ENCODE data around the gene CEP112. TPM values are rescaled to one million over a fixed set of nuclear protein-coding genes. Genes with fewer than 3 reads are reported as not detected.

The CEP112 gene
- total and polyA plus RNA-seq, 2 donors: 4.6 to 8.5 TPM

DNA sequence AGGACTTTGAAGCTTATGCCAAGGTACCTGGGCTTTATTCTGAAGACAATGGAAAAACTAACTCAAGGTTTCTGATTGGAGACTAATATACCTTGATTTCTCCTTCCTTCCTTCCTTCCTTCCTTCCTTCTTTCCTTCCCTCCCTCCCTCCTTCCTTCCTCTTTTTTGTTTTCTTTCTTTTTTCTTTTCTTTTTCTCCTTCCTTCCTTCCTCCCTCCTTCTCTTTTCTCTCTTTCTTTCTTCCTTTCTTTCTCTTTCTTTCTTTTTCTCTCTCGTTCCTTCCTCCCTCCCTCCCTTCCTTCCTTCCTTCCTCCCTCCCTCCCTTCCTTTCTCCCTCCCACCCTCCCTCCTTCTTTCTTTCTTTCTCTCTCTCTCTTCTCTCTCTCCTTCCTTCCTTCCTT is 531.9 kb downstream of the CEP112 start:
- Histone ChIP-seq H3K4me3 (ENCODE audit: low read length in 2 of 2) (no peak overlapping the region), H3K27ac (ENCODE audit: low read depth in 1 of 2, low read length in 1 of 2) (no peak overlapping the region), H3K9me3 (ENCODE audit: control insufficient read depth in 2 of 2, insufficient read depth in 1 of 2, low read length in 1 of 2) (no peaks in the 10 kb centered on the region), H3K27me3 (ENCODE audit: control insufficient read depth in 2 of 2, insufficient read depth in 1 of 2, low read length in 1 of 2) (no peaks in the 10 kb centered on the region), H3K36me3 (ENCODE audit: control insufficient read depth in 2 of 2, insufficient read depth in 2 of 2, low read length in 1 of 2) (no peaks in the 10 kb centered on the region), H3K4me1 (ENCODE audit: control insufficient read depth in 2 of 2, insufficient read depth in 2 of 2, low read length in 2 of 2) (no peaks in the 10 kb centered on the region)
- DNase-seq (ENCODE audit: low read depth in 6 of 9, low spot score in 9 of 9): no peak
- 86% methylated on average over 1 of the region's 1 CpG for WGBS

DNA sequence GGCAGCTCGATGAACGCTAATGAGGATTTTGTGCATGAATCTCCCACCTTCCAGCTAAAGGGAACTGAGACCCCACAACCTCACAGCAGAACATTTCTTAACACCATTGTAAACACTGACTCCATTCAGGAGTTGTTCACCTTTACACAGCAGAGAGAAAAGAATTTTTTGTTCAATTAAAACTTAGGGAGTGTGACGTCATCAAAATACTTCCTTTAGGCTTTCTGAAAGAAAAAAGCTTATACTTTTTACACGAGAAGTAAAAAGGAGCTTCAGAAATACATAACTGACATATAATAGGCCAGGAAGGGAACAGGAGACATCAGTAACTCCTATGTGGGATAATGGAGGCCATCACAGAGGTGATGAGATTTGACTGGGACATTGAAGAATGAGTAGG is 532.4 kb downstream of the CEP112 start:
- Histone ChIP-seq H3K27ac (ENCODE audit: low read depth in 1 of 2, low read length in 1 of 2) (no peak overlapping the region), H3K9me3 (ENCODE audit: control insufficient read depth in 2 of 2, insufficient read depth in 1 of 2, low read length in 1 of 2) (no peaks in the 10 kb centered on the region), H3K4me1 (ENCODE audit: control insufficient read depth in 2 of 2, insufficient read depth in 2 of 2, low read length in 2 of 2) (no peaks in the 10 kb centered on the region), H3K36me3 (ENCODE audit: control insufficient read depth in 2 of 2, insufficient read depth in 2 of 2, low read length in 1 of 2) (no peaks in the 10 kb centered on the region), H3K27me3 (ENCODE audit: control insufficient read depth in 2 of 2, insufficient read depth in 1 of 2, low read length in 1 of 2) (no peaks in the 10 kb centered on the region), H3K4me3 (ENCODE audit: low read length in 2 of 2) (no peak overlapping the region)
- no peak for DNase-seq (ENCODE audit: low read depth in 6 of 9, low spot score in 9 of 9)
- 96% methylated on average over 4 of the region's 4 CpGs for WGBS

DNA sequence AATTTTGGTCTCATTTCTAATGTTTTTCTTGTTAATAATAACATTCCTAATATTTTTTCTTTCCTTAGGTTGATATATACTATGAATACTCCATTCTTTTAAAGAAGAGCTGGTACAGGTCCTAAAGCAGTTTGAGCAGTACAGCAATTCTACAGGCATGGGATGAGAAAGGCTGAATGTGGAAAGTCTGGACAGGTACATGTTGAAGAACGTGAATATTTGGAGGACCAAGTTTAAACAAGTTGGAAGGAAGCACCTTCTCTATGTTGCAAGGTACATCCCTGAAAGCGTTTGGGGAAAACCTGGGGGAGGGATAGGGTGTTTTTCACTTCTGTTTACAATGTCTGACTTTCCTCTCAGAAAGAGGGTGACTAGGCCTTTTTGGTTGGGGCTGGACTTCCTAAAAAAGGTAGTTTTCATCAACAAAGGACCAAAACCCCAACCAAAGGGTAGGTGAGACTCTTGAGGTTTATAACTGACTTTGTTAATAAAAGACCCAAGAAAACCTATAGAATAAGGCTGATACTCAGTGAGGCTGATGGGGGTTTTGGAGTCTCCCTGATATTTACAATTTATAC is 534.6 kb downstream of the CEP112 start:
- Histone ChIP-seq H3K4me1 (ENCODE audit: control insufficient read depth in 2 of 2, insufficient read depth in 2 of 2, low read length in 2 of 2) (no peaks in the 10 kb centered on the region), H3K27me3 (ENCODE audit: control insufficient read depth in 2 of 2, insufficient read depth in 1 of 2, low read length in 1 of 2) (no peaks in the 10 kb centered on the region), H3K9me3 (ENCODE audit: control insufficient read depth in 2 of 2, insufficient read depth in 1 of 2, low read length in 1 of 2) (no peaks in the 10 kb centered on the region), H3K4me3 (ENCODE audit: low read length in 2 of 2) (no peak overlapping the region), H3K36me3 (ENCODE audit: control insufficient read depth in 2 of 2, insufficient read depth in 2 of 2, low read length in 1 of 2) (no peaks in the 10 kb centered on the region), H3K27ac (ENCODE audit: low read depth in 1 of 2, low read length in 1 of 2) (no peak overlapping the region)
- WGBS: 93% methylated on average over 2 of the region's 2 CpGs
- no peak for DNase-seq (ENCODE audit: low read depth in 6 of 9, low spot score in 9 of 9)

- H3K9me3 ChIP-seq (ENCODE audit: control insufficient read depth in 2 of 2, insufficient read depth in 1 of 2, low read length in 1 of 2): no peaks in the 10 kb centered on the region
- H3K27me3 ChIP-seq (ENCODE audit: control insufficient read depth in 2 of 2, insufficient read depth in 1 of 2, low read length in 1 of 2): no peaks in the 10 kb centered on the region
- no peaks in the 10 kb centered on the region for H3K4me1 ChIP-seq (ENCODE audit: control insufficient read depth in 2 of 2, insufficient read depth in 2 of 2, low read length in 2 of 2)
- H3K27ac ChIP-seq (ENCODE audit: low read depth in 1 of 2, low read length in 1 of 2): no peak overlapping the region
- WGBS: 65% methylated on average over 7 of the region's 7 CpGs
- DNase-seq (ENCODE audit: low read depth in 6 of 9, low spot score in 9 of 9): no peak
- no peaks in the 10 kb centered on the region for H3K36me3 ChIP-seq (ENCODE audit: control insufficient read depth in 2 of 2, insufficient read depth in 2 of 2, low read length in 1 of 2)
- H3K4me3 ChIP-seq (ENCODE audit: low read length in 2 of 2): no peak overlapping the region
Measured at GRCh38 chr17:65656390-65657250, 535.3 kb downstream of the CEP112 start.

- Histone ChIP-seq H3K27me3 (ENCODE audit: control insufficient read depth in 2 of 2, insufficient read depth in 1 of 2, low read length in 1 of 2) (no peaks in the 10 kb centered on the region), H3K4me3 (ENCODE audit: low read length in 2 of 2) (no peak overlapping the region), H3K36me3 (ENCODE audit: control insufficient read depth in 2 of 2, insufficient read depth in 2 of 2, low read length in 1 of 2) (no peaks in the 10 kb centered on the region), H3K9me3 (ENCODE audit: control insufficient read depth in 2 of 2, insufficient read depth in 1 of 2, low read length in 1 of 2) (no peaks in the 10 kb centered on the region), H3K4me1 (ENCODE audit: control insufficient read depth in 2 of 2, insufficient read depth in 2 of 2, low read length in 2 of 2) (no peaks in the 10 kb centered on the region), H3K27ac (ENCODE audit: low read depth in 1 of 2, low read length in 1 of 2) (no peak overlapping the region)
- no peak for DNase-seq (ENCODE audit: low read depth in 6 of 9, low spot score in 9 of 9)
- 97% methylated on average over 3 of the region's 3 CpGs for WGBS
Measured at GRCh38 chr17:65655706-65656105, 536.2 kb downstream of the CEP112 start.

- no peak for DNase-seq (ENCODE audit: low read depth in 6 of 9, low spot score in 9 of 9)
- Histone ChIP-seq H3K27ac (ENCODE audit: low read depth in 1 of 2, low read length in 1 of 2) (no peak overlapping the region), H3K4me1 (ENCODE audit: control insufficient read depth in 2 of 2, insufficient read depth in 2 of 2, low read length in 2 of 2) (no peaks in the 10 kb centered on the region), H3K27me3 (ENCODE audit: control insufficient read depth in 2 of 2, insufficient read depth in 1 of 2, low read length in 1 of 2) (no peaks in the 10 kb centered on the region), H3K4me3 (ENCODE audit: low read length in 2 of 2) (no peak overlapping the region), H3K36me3 (ENCODE audit: control insufficient read depth in 2 of 2, insufficient read depth in 2 of 2, low read length in 1 of 2) (no peaks in the 10 kb centered on the region), H3K9me3 (ENCODE audit: control insufficient read depth in 2 of 2, insufficient read depth in 1 of 2, low read length in 1 of 2) (peaks cover 4 to 15% of the 10 kb centered on the region in 2 donors)
- 100% methylated on average over 1 of the region's 1 CpG for WGBS
Measured at GRCh38 chr17:65644545-65644944, 547.4 kb downstream of the CEP112 start.

DNA sequence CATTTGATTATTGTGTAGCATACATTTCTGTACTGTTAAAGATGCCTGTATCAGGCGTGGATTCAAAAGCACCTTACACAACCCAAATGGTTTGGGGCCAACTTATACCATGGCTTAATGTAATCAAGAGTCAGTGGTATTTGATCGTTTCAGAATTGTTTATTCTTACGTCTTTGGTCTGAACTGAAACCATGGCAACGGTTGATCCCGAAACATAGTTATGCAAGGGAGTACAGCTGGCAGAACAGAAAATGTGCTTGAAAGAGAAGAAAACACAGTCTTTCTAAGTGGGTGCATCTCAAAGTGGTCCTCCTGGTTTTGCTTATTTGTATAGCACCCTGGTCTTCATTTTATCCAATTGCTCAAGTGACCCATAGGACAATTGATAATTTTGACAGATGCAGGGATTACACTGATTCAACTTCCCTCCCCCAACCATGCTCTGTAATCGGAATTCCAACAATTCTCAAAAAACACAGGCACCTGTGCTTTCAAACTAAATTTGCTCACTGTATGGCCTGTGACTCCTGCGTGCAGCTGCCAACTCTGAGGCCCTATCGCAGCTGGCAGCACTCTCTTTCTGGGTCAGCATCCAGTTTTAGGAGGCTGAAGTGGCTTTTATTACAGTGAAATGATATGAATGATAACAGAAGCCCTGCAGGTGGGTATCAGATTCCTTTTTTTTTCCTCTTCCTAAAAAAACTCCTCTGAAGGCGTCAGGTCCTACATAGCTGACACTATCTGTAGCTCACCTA is 553.5 kb downstream of the CEP112 start:
- WGBS: 80% methylated on average over 9 of the region's 9 CpGs
- H3K27ac ChIP-seq (ENCODE audit: low read depth in 1 of 2, low read length in 1 of 2): peak overlapping the region in 1 of 2 donors; percentile 45
- H3K4me1 ChIP-seq (ENCODE audit: control insufficient read depth in 2 of 2, insufficient read depth in 2 of 2, low read length in 2 of 2): peaks cover 0 to 9% of the 10 kb centered on the region in 2 donors
- H3K27me3 ChIP-seq (ENCODE audit: control insufficient read depth in 2 of 2, insufficient read depth in 1 of 2, low read length in 1 of 2): no peaks in the 10 kb centered on the region
- no peaks in the 10 kb centered on the region for H3K36me3 ChIP-seq (ENCODE audit: control insufficient read depth in 2 of 2, insufficient read depth in 2 of 2, low read length in 1 of 2)
- DNase-seq (ENCODE audit: low read depth in 6 of 9, low spot score in 9 of 9): peak in 4 of 9 donors; percentile 7 to 52 (median 24)
- H3K4me3 ChIP-seq (ENCODE audit: low read length in 2 of 2): no peak overlapping the region
- H3K9me3 ChIP-seq (ENCODE audit: control insufficient read depth in 2 of 2, insufficient read depth in 1 of 2, low read length in 1 of 2): peaks cover 0 to 7% of the 10 kb centered on the region in 2 donors

DNA sequence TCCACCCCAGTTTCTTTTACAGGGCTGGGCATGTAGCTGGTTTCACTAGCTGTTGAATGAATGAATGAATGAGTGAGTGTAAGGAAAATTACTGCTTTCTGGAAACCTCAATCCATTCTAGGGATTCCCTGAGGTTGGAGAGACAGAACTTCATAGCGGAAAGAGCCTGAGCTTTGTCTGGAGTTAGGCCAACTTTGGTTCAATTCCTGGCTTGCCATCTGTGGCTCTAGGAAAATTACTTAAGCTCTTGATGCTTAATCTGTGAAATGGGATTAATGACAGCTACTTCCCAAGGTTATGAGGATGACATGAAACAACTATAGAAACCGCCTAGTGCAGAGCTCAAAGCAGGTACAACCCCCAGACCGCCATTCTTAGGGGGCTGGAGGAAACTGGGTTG is 554.1 kb downstream of the CEP112 start:
- no peak for DNase-seq (ENCODE audit: low read depth in 6 of 9, low spot score in 9 of 9)
- 95% methylated on average over 3 of the region's 3 CpGs for WGBS
- H3K36me3 ChIP-seq (ENCODE audit: control insufficient read depth in 2 of 2, insufficient read depth in 2 of 2, low read length in 1 of 2): no peaks in the 10 kb centered on the region

DNA sequence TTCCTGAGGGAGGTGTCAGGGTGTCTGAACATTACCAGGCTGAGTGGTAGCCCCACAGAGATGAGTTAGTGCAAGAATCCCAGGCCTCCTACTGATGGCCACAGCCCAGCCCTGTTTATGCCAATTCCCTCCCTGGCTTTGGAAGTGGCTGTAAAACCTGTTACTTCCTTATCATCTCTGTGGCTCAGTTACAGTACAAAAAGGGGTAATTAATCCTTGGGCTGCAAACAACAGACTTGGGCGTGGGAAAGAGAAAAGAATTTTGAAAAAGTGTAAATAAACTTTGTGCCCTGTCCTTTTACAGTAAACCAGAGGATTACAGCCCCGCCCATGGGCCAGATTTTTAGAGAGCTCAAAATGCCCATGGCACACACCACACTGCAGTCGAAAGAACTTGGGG is 557.4 kb downstream of the CEP112 start:
- no peak overlapping the region for H3K27ac ChIP-seq (ENCODE audit: low read depth in 1 of 2, low read length in 1 of 2)
- H3K27me3 ChIP-seq (ENCODE audit: control insufficient read depth in 2 of 2, insufficient read depth in 1 of 2, low read length in 1 of 2): no peaks in the 10 kb centered on the region
- DNase-seq (ENCODE audit: low read depth in 6 of 9, low spot score in 9 of 9): no peak
- peaks cover 0 to 9% of the 10 kb centered on the region in 2 donors for H3K4me1 ChIP-seq (ENCODE audit: control insufficient read depth in 2 of 2, insufficient read depth in 2 of 2, low read length in 2 of 2)
- H3K9me3 ChIP-seq (ENCODE audit: control insufficient read depth in 2 of 2, insufficient read depth in 1 of 2, low read length in 1 of 2): no peaks in the 10 kb centered on the region
- H3K4me3 ChIP-seq (ENCODE audit: low read length in 2 of 2): no peak overlapping the region
- WGBS: 94% methylated on average over 3 of the region's 3 CpGs
- no peaks in the 10 kb centered on the region for H3K36me3 ChIP-seq (ENCODE audit: control insufficient read depth in 2 of 2, insufficient read depth in 2 of 2, low read length in 1 of 2)

More for the DNA sequence above, 554.1 kb downstream of the CEP112 start:
- Histone ChIP-seq H3K9me3 (ENCODE audit: control insufficient read depth in 2 of 2, insufficient read depth in 1 of 2, low read length in 1 of 2) (peaks cover 0 to 4% of the 10 kb centered on the region in 2 donors), H3K4me1 (ENCODE audit: control insufficient read depth in 2 of 2, insufficient read depth in 2 of 2, low read length in 2 of 2) (peaks cover 0 to 9% of the 10 kb centered on the region in 2 donors), H3K27ac (ENCODE audit: low read depth in 1 of 2, low read length in 1 of 2) (peak overlapping the region in 1 of 2 donors; percentile 45), H3K27me3 (ENCODE audit: control insufficient read depth in 2 of 2, insufficient read depth in 1 of 2, low read length in 1 of 2) (no peaks in the 10 kb centered on the region), H3K4me3 (ENCODE audit: low read length in 2 of 2) (no peak overlapping the region)

Data from thymus (tissue), 11 donors.